HG03575 (cell line): Measurements from ENCODE around the gene BAIAP2L2.
"Not testable (repeated sequence)": the region's sequence is repeated elsewhere in the genome, so short reads cannot be mapped to it uniquely, and the experiment has no call there.

Experiments
- ATAC-seq: cut with Tn5 transposase; IDR thresholded peaks from one replicate; pipeline ENCODE4 v1.9.1; 2021; ENCODE audit not compliant: unreplicated experiment, insufficient number of reproducible peaks, low FRiP score; ENCODE audit errors: extremely low read depth

Gene BAIAP2L2

GRCh38 chr22:38049812-38050619, 60.5 kb downstream of the BAIAP2L2 start:
- no peak for ATAC-seq

- no peak for ATAC-seq
Measured at GRCh38 chr22:38046070-38046748, 64.3 kb downstream of the BAIAP2L2 start.

GRCh38 chr22:38043151-38044039, 67.1 kb downstream of the BAIAP2L2 start:
- no peak for ATAC-seq

GRCh38 chr22:38042488-38042790, 68.0 kb downstream of the BAIAP2L2 start:
- ATAC-seq: no peak

- ATAC-seq: no peak
Measured at GRCh38 chr22:38041760-38042487, 68.6 kb downstream of the BAIAP2L2 start.

- no peak for ATAC-seq
Measured at GRCh38 chr22:38040953-38041759, 69.3 kb downstream of the BAIAP2L2 start.

GRCh38 chr22:38038890-38039812, 71.3 kb downstream of the BAIAP2L2 start:
- ATAC-seq: no peak

- no peak for ATAC-seq
Measured at GRCh38 chr22:38038426-38038825, 72.1 kb downstream of the BAIAP2L2 start.

- ATAC-seq: not testable (repeated sequence)
Measured at GRCh38 chr22:38037367-38038150, 72.9 kb downstream of the BAIAP2L2 start.

GRCh38 chr22:38036392-38037062, 74.0 kb downstream of the BAIAP2L2 start:
- no peak for ATAC-seq

- ATAC-seq: no peak
Measured at GRCh38 chr22:38035530-38035885, 75.0 kb downstream of the BAIAP2L2 start.
